Smooth muscle cell (in vitro differentiated cells): ENCODE results near the gene KRT80. TPM values are rescaled to one million over a fixed set of nuclear protein-coding genes. Genes with fewer than 3 reads are reported as not detected.

Experiments
- DNase-seq: peaks from one replicate; lab custom pipeline; 2025; ENCODE audit not compliant: unreplicated experiment; lab: John Stamatoyannopoulos, UW
- H2AFZ ChIP-seq: fragments of 200-600 bp; sonication (generic); 2 replicates; pipeline ENCODE4 v1.6.0; 2016; ENCODE audit warnings: antibody characterized with exemption, low read depth, mild to moderate bottlenecking
- H3F3A ChIP-seq: fragments of 200-600 bp; sonication (generic); 2 replicates; pipeline ENCODE4 v1.6.0; 2017; ENCODE audit warnings: antibody characterized with exemption, low read depth
- H3K27ac ChIP-seq: fragments of 200-600 bp; sonication (generic); 2 replicates; pipeline ENCODE4 v1.5.1; 2016; ENCODE audit warnings: low read depth, mild to moderate bottlenecking
- H3K27me3 ChIP-seq: fragments of 200-600 bp; sonication (generic); 2 replicates; pipeline ENCODE4 v1.6.1; 2016; ENCODE audit warnings: low read depth, mild to moderate bottlenecking
- H3K36me3 ChIP-seq: fragments of 200-600 bp; sonication (generic); 2 replicates; pipeline ENCODE4 v1.5.1; 2016; ENCODE audit warnings: low read depth
- H3K4me1 ChIP-seq: fragments of 200-600 bp; sonication (generic); 2 replicates; pipeline ENCODE4 v1.5.1; 2016; ENCODE audit warnings: low read depth
- H3K4me2 ChIP-seq: fragments of 200-600 bp; sonication (generic); 2 replicates; pipeline ENCODE4 v1.6.0; 2016; ENCODE audit warnings: mild to moderate bottlenecking
- H3K4me3 ChIP-seq: fragments of 200-600 bp; sonication (generic); 2 replicates; pipeline ENCODE4 v1.5.1; 2016; ENCODE audit warnings: mild to moderate bottlenecking
- H3K79me2 ChIP-seq: fragments of 200-600 bp; sonication (generic); 2 replicates; pipeline ENCODE4 v1.6.0; 2016; ENCODE audit warnings: low read depth, mild to moderate bottlenecking
- H3K9ac ChIP-seq: fragments of 200-600 bp; sonication (generic); 2 replicates; pipeline ENCODE4 v1.6.0; 2016; ENCODE audit warnings: low read depth
- H3K9me3 ChIP-seq: fragments of 200-600 bp; sonication (generic); replicated peaks from 2 replicates; pipeline ENCODE4 v1.5.1; 2016; ENCODE audit warnings: low read depth
- H4K20me1 ChIP-seq: fragments of 200-600 bp; sonication (generic); 2 replicates; pipeline ENCODE4 v1.6.0; 2016; ENCODE audit warnings: low read depth
- WGBS: methylation state at CpG from one replicate; pipeline ENCODE4 v1.1.7; 2016; ENCODE audit warnings: low lambda C conversion rate; 5-methylcytosine and 5-hydroxymethylcytosine counted together
- polyA plus RNA-seq: library from polyadenylated mRNA; unstranded; fragments of >200 nt; fragmentation: Nextera tagmentation; extraction: Ambion mirVana; gene quantifications from 2 replicates; pipeline ENCODE4 v1.2.1, GENCODE V29; 2016
- total RNA-seq: library from RNA; depleted of rRNA; stranded (reverse); fragments of >200 nt; gene quantifications from 2 replicates; pipeline ENCODE4 v1.2.3, GENCODE V29; 2014
- TF ChIP-seq, protein P1 (sequence below): fragments of 200-600 bp; sonication (generic); IDR thresholded peaks from 2 replicates; pipeline ENCODE4 v1.5.1; 2017; ENCODE audit warnings: borderline replicate concordance, mild to moderate bottlenecking, antibody characterized with exemption; ENCODE audit not compliant: insufficient read depth, poor library complexity, severe bottlenecking

The KRT80 gene
- total and polyA plus RNA-seq, 2 experiments from 2014 or later, result 5.1 to 11.7 TPM

DNA sequence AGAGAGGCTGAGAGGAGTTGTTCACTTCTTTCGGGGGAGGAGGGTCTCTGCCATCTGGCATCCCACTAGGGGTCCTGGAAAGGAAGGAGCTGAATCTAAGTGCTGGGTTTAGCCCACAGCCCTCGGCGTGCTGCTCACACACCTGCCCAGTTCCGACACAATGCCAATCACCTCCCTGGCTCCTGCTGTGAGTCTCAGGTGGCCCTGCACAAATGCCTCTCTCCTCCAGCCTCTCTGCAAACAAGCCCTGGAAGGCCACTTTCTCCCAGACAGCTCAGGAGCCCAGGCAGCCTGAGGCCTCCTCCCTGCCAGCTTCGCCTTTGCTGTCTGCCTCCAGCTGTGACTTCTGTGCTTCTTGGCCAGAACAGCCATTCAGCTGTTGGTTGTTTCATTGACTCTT is 61.1 kb downstream of the KRT80 start:
- WGBS, result 88% methylated on average over 5 of the region's 5 CpGs
- no peak overlapping the region for H3K4me3 ChIP-seq
- no peaks in the 10 kb centered on the region for H4K20me1 ChIP-seq
- H3K27me3 ChIP-seq, result no peaks in the 10 kb centered on the region
- H3K9me3 ChIP-seq, result no peaks in the 10 kb centered on the region
- no peaks in the 10 kb centered on the region for H3K4me1 ChIP-seq
- DNase-seq, result no peak
- no peaks in the 10 kb centered on the region for H3F3A ChIP-seq
- TF ChIP-seq, protein P1, sequence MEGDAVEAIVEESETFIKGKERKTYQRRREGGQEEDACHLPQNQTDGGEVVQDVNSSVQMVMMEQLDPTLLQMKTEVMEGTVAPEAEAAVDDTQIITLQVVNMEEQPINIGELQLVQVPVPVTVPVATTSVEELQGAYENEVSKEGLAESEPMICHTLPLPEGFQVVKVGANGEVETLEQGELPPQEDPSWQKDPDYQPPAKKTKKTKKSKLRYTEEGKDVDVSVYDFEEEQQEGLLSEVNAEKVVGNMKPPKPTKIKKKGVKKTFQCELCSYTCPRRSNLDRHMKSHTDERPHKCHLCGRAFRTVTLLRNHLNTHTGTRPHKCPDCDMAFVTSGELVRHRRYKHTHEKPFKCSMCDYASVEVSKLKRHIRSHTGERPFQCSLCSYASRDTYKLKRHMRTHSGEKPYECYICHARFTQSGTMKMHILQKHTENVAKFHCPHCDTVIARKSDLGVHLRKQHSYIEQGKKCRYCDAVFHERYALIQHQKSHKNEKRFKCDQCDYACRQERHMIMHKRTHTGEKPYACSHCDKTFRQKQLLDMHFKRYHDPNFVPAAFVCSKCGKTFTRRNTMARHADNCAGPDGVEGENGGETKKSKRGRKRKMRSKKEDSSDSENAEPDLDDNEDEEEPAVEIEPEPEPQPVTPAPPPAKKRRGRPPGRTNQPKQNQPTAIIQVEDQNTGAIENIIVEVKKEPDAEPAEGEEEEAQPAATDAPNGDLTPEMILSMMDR, result no peak
- H3K4me2 ChIP-seq, result no peak overlapping the region
- no peak overlapping the region for H2AFZ ChIP-seq
- H3K9ac ChIP-seq, result no peak overlapping the region
- no peaks in the 10 kb centered on the region for H3K79me2 ChIP-seq
- H3K27ac ChIP-seq, result no peak overlapping the region
- no peaks in the 10 kb centered on the region for H3K36me3 ChIP-seq

DNA sequence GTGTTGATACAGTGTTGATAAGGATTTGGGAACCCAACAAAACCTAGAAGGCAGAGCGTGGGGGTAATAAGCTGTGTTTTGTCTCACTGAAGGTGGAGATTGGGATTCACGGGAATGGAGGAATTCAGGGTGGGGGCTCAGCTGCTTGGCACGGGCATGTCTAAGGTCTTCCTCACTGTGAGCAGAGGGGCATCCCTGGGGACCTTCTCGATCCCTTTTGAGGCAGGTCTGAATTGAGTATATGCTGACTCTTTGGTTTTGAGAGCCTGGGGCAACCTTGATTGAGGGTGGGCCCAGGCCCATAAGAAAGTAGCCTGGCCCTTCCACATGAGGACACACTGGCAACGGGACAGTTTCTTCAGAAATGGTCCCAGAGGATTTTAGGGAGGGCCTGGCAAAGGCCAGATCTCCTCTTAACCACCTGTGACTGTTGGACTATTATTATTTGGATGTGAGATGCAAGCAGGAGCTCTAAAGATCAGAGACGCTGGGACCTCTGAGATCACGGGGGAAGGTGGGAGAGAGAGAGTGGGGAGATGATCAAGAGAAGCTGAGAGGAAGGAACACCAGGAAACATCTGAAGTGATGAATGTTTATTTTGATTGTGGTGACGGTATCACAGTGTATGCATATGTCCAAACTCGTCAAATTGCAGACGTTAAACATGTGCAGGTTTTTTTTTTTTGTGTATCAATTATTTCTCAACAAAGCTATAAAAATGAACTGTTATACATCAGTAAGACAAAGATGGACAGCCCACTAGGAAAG is 63.9 kb downstream of the KRT80 start:
- Histone ChIP-seq H3K4me3 (no peak overlapping the region), H3K79me2 (no peaks in the 10 kb centered on the region), H2AFZ (no peak overlapping the region), H4K20me1 (no peaks in the 10 kb centered on the region), H3K36me3 (no peaks in the 10 kb centered on the region), H3K27me3 (no peaks in the 10 kb centered on the region), H3F3A (no peaks in the 10 kb centered on the region), H3K4me2 (no peak overlapping the region), H3K27ac (no peak overlapping the region), H3K4me1 (no peaks in the 10 kb centered on the region), H3K9me3 (no peaks in the 10 kb centered on the region), H3K9ac (no peak overlapping the region)
- TF ChIP-seq, protein P1, result no peak
- no peak for DNase-seq
- 83% methylated on average over 10 of the region's 10 CpGs for WGBS

DNA sequence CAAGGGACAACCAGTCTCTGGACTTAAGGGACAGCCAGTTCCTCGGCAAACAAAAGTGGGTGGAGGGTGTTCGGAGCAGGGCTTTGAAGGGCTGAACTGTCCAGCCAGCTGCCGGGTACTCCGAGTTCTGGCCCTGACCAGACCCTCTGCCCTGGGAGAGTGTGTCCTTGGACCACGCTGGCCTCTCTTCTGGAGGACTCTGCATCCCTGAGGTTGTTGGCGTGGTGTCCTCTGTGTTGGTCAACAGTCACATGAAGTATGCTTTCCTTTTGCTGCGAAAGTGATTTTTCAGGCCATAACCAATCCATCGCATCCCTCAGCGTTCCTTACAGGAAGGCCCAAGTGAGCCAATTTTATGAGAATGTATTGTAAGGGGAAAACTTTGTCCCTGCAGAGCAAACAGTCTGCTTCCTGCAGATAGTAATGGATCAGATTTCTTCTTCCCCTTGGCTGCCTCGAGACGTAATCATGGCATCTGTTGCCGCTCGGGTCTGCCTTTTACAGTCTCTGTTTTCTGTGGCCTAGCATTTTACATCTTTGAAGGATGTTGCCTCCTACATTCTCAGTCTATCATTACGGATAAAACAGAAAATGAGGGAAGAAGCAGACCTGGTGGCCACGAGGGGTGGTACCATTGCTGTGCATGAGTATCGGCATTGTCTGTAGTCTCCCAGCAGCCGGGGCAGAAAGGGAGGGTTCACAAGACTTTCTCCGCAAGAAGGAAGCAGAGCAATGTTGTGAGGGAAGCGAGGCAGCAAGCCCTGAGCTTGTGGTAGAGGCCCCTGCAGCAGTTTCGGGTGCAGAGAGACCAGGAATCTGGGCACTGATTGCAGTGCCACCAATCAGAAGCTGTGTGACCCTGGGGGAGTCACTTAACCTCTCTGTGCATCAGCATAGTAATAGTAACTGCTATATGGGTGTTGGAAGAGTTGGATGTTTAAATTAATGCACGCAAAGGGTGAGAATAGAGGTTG is 64.9 kb downstream of the KRT80 start:
- no peak for DNase-seq
- Histone ChIP-seq H3K9me3 (no peaks in the 10 kb centered on the region), H3K9ac (no peak overlapping the region), H2AFZ (peak overlapping the region; percentile 73), H3K4me1 (no peaks in the 10 kb centered on the region), H3K36me3 (no peaks in the 10 kb centered on the region), H3K4me3 (no peak overlapping the region), H3K79me2 (no peaks in the 10 kb centered on the region), H3K4me2 (no peak overlapping the region), H3F3A (no peaks in the 10 kb centered on the region), H4K20me1 (no peaks in the 10 kb centered on the region), H3K27me3 (no peaks in the 10 kb centered on the region), H3K27ac (no peak overlapping the region)
- TF ChIP-seq, protein P1, result no peak
- WGBS, result 66% methylated on average over 21 of the region's 21 CpGs
